Measurements from ENCODE around the gene RNASE8. TPM values are rescaled to one million over a fixed set of nuclear protein-coding genes. Genes with fewer than 3 reads are reported as not detected.

Gene RNASE8
- total and polyA plus RNA-seq, 10 of the 15 experiments (the other 5 are each of a cell fraction or from before 2014, with no cell fraction given): not detected

DNA sequence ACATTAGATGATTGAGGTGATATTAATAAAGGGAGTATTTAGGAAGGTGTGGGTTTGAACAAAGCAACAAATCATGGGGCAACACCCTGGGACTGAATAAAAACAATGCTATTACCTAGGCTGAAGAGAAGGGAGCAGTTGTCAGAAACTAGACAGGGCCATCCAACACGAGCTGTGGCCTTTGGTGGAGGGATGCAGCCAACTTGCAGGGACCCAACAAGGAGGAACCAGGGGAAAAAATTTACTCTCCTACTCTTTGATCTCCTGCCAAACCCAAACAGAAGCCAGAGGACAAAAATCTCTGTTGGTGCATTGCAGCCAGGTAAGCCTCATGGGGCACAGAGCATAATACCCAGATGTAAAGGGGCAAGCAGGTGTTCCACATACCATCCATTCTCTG, 46.5 kb upstream of the RNASE8 start (continued):
- TF ChIP-seq, protein P1, sequence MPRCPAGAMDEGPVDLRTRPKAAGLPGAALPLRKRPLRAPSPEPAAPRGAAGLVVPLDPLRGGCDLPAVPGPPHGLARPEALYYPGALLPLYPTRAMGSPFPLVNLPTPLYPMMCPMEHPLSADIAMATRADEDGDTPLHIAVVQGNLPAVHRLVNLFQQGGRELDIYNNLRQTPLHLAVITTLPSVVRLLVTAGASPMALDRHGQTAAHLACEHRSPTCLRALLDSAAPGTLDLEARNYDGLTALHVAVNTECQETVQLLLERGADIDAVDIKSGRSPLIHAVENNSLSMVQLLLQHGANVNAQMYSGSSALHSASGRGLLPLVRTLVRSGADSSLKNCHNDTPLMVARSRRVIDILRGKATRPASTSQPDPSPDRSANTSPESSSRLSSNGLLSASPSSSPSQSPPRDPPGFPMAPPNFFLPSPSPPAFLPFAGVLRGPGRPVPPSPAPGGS (IDR thresholded peaks at IDR 0.05; ENCODE audit: borderline replicate concordance, insufficient read depth, low read depth, low read length, poor library complexity, severe bottlenecking): no peak
- TF ChIP-seq SMAD1 (IDR thresholded peaks at IDR 0.05; ENCODE audit: low read depth, partially characterized antibody): no peak
- TF ChIP-seq, protein P2, sequence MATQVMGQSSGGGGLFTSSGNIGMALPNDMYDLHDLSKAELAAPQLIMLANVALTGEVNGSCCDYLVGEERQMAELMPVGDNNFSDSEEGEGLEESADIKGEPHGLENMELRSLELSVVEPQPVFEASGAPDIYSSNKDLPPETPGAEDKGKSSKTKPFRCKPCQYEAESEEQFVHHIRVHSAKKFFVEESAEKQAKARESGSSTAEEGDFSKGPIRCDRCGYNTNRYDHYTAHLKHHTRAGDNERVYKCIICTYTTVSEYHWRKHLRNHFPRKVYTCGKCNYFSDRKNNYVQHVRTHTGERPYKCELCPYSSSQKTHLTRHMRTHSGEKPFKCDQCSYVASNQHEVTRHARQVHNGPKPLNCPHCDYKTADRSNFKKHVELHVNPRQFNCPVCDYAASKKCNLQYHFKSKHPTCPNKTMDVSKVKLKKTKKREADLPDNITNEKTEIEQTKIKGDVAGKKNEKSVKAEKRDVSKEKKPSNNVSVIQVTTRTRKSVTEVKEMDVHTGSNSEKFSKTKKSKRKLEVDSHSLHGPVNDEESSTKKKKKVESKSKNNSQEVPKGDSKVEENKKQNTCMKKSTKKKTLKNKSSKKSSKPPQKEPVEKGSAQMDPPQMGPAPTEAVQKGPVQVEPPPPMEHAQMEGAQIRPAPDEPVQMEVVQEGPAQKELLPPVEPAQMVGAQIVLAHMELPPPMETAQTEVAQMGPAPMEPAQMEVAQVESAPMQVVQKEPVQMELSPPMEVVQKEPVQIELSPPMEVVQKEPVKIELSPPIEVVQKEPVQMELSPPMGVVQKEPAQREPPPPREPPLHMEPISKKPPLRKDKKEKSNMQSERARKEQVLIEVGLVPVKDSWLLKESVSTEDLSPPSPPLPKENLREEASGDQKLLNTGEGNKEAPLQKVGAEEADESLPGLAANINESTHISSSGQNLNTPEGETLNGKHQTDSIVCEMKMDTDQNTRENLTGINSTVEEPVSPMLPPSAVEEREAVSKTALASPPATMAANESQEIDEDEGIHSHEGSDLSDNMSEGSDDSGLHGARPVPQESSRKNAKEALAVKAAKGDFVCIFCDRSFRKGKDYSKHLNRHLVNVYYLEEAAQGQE (IDR thresholded peaks at IDR 0.05; ENCODE audit: low read depth, low read length): no peak

DNA sequence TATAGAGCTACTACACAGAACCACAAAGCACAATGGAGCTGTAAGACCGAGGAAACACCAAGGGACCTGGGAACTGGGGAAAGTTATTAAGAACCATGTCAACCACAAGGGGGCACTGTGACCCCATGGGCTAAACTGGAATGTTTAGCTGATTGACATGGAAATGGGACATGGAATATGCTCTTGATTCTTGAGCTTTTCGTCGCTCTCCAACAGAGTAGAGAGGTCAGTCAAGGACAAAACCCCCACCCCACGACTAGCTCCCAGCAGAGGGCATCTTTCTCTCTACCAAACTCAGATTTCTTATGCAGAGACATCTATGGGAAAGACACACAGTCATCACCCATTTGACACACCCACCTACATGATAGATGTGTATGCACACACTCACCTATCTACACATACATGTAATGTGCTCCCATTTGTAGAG, 42.8 kb upstream of the RNASE8 start:
- Histone ChIP-seq H3K9me3 (replicated peaks; ENCODE audit: control insufficient read depth, insufficient read depth, low read length) (no peaks in the 10 kb centered on the region), H3K4me1 (ENCODE audit: control insufficient read depth, insufficient read depth, low read length) (no peaks in the 10 kb centered on the region), H3K36me3 (ENCODE audit: control insufficient read depth in 2 of 2, insufficient read depth in 2 of 2, low read length in 1 of 2) (no peaks in the 10 kb centered on the region), H3K79me2 (ENCODE audit: control insufficient read depth, insufficient read depth, low read length) (no peaks in the 10 kb centered on the region), H3K27ac (ENCODE audit: control insufficient read depth, insufficient read depth) (no peak overlapping the region), H4K20me1 (ENCODE audit: control insufficient read depth, insufficient read depth) (no peaks in the 10 kb centered on the region), H3K4me3 (no peak overlapping the region), H3K4me2 (ENCODE audit: control insufficient read depth, insufficient read depth) (no peak overlapping the region), H3K27me3 (replicated peaks in 1 of 2; ENCODE audit: control insufficient read depth in 2 of 2, insufficient read depth in 2 of 2, low read length in 1 of 2) (peaks cover 0 to 5% of the 10 kb centered on the region in 2 experiments; a peak in 2 of 4 replicates), H2AFZ (ENCODE audit: control insufficient read depth, low read depth, low read length) (no peak overlapping the region), H3K9ac (ENCODE audit: control insufficient read depth, insufficient read depth, low read length) (no peak overlapping the region)
- intact Hi-C loops (cut with micrococcal nuclease; ENCODE audit: unreplicated experiment): loop anchor here (1.0 to 2.0 kb wide), 4 partner anchors 26 to 89 kb away; no protein-coding TSS in a partner anchor
- ChIA-PET RAD21 (ENCODE audit: unreplicated experiment) (interaction anchor here (0.6 to 4.7 kb wide), 29 partner anchors 9 to 886 kb away, joined by 3 to 70 read pairs (median 6); partner anchors contain the start of genes ARHGEF40 and TMEM253), POLR2A (interaction anchor here (0.7 to 2.2 kb wide), 5 partner anchors 26 to 89 kb away, joined by 3 to 9 read pairs (median 4); no protein-coding TSS in a partner anchor), CTCF (interaction anchor here (0.6 to 10.7 kb wide), 42 partner anchors 8 to 442 kb away, joined by 3 to 253 read pairs (median 6); partner anchors contain the start of genes ARHGEF40, RNASE13, RNASE7 and TMEM253), SMC1A (ENCODE audit: uncharacterized antibody, unreplicated experiment) (interaction anchor here (0.7 to 5.6 kb wide), 29 partner anchors 8 to 484 kb away, joined by 3 to 99 read pairs (median 5); partner anchors contain the start of genes ARHGEF40 and TMEM253)
- in situ Hi-C loops (cut with MboI): loop anchor here (5.0 kb wide), 1 partner anchor 88 kb away; the partner anchor contains the start of gene TMEM253
- 1% methylated on average over 4 of the region's 4 CpGs for WGBS (ENCODE audit: insufficient coverage, insufficient replicate concordance, low lambda C conversion rate, missing lambda C conversion rate)
- DNase-seq (ENCODE audit: low read depth, low spot score): peak; percentile 25
- peak; percentile 99 for FAIRE-seq
- BruUV-seq (replicated peaks): no TSS peak
- ATAC-seq: peak; percentile 91
- TF ChIP-seq, protein P3, sequence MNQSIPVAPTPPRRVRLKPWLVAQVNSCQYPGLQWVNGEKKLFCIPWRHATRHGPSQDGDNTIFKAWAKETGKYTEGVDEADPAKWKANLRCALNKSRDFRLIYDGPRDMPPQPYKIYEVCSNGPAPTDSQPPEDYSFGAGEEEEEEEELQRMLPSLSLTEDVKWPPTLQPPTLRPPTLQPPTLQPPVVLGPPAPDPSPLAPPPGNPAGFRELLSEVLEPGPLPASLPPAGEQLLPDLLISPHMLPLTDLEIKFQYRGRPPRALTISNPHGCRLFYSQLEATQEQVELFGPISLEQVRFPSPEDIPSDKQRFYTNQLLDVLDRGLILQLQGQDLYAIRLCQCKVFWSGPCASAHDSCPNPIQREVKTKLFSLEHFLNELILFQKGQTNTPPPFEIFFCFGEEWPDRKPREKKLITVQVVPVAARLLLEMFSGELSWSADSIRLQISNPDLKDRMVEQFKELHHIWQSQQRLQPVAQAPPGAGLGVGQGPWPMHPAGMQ (IDR thresholded peaks at IDR 0.05; ENCODE audit: borderline replicate concordance): no peak
- TF ChIP-seq STAT3 (IDR thresholded peaks at IDR 0.05; ENCODE audit: low read depth, low read length) (no peak), RUNX3 (IDR thresholded peaks at IDR 0.05; ENCODE audit: low read length) (no peak), YBX1 (IDR thresholded peaks at IDR 0.05) (no peak), GATAD2B (conservative IDR thresholded peaks at IDR 0.05; ENCODE audit: low read depth) (no peak), SUZ12 (IDR thresholded peaks at IDR 0.05; ENCODE audit: unreplicated experiment) (no peak), LARP7 (IDR thresholded peaks at IDR 0.05) (no peak)
- TF ChIP-seq, protein P4, sequence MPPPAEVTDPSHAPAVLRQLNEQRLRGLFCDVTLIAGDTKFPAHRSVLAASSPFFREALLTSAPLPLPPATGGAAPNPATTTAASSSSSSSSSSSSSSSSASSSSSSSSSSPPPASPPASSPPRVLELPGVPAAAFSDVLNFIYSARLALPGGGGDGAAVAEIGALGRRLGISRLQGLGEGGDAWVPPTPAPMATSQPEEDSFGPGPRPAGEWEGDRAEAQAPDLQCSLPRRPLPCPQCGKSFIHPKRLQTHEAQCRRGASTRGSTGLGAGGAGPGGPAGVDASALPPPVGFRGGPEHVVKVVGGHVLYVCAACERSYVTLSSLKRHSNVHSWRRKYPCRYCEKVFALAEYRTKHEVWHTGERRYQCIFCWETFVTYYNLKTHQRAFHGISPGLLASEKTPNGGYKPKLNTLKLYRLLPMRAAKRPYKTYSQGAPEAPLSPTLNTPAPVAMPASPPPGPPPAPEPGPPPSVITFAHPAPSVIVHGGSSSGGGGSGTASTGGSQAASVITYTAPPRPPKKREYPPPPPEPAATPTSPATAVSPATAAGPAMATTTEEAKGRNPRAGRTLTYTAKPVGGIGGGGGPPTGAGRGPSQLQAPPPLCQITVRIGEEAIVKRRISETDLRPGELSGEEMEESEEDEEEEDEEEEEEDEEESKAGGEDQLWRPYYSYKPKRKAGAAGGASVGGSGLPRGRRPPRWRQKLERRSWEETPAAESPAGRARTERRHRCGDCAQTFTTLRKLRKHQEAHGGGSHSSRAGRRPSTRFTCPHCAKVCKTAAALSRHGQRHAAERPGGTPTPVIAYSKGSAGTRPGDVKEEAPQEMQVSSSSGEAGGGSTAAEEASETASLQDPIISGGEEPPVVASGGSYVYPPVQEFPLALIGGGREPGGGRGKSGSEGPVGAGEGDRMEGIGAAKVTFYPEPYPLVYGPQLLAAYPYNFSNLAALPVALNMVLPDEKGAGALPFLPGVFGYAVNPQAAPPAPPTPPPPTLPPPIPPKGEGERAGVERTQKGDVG (CRISPR knock-in tag; IDR thresholded peaks at IDR 0.05): no peak

Data from GM12878 (cell line).